K562 (cell line): ENCODE results near the gene ADIG. TPM values are rescaled to one million over a fixed set of nuclear protein-coding genes. Genes with fewer than 3 reads are reported as not detected.
A peak's percentile ranks its signal among the peaks of the same experiment; 100 is the strongest.

ENCODE experiments used
- ARID3A ChIP-seq: IDR thresholded peaks from 2 replicates; pipeline ENCODE4 v1.6.1; 2012; ENCODE audit warnings: low read depth, low read length, improper control_type of control experiment, borderline replicate concordance
- ARNT ChIP-seq, 2 experiments: fragments of 450-650 bp; IDR thresholded peaks; 2 replicates each; pipeline ENCODE4 v1.6.1; 2016; ENCODE audit warnings: mild to moderate bottlenecking in 1 of 2
- CXXC5 ChIP-seq: fragments of 250-450 bp; sonication (Bioruptor Pico); IDR thresholded peaks from 2 replicates; pipeline ENCODE4 v1.8.0; 2022; ENCODE audit warnings: inconsistent platforms, mild to moderate bottlenecking, moderate library complexity
- FOXJ2 ChIP-seq: fragments of 200-800 bp; sonication (Bioruptor generic); IDR thresholded peaks from 2 replicates; pipeline ENCODE4 v1.6.1; 2016; ENCODE audit warnings: missing genetic modification characterization, missing compliant biosample characterization
- HCFC1 ChIP-seq: IDR thresholded peaks from 2 replicates; pipeline ENCODE4 v1.6.1; 2012; ENCODE audit warnings: low read depth, low read length, improper control_type of control experiment
- HMBOX1 ChIP-seq: sonication (generic); IDR thresholded peaks from 2 replicates; pipeline ENCODE4 v1.6.1; 2016
- HMG20B ChIP-seq: fragments of 250-450 bp; sonication (Bioruptor Pico); IDR thresholded peaks from 2 replicates; pipeline ENCODE4 v1.5.0; 2021; ENCODE audit warnings: mild to moderate bottlenecking
- JUNB ChIP-seq: fragments of 450-650 bp; formaldehyde crosslinking; conservative IDR thresholded peaks from 2 replicates; pipeline ENCODE4 v1.4.0; 2020; ENCODE audit warnings: mild to moderate bottlenecking
- LEF1 ChIP-seq: fragments of 450-650 bp; IDR thresholded peaks from 2 replicates; pipeline ENCODE4 v1.6.1; 2016; ENCODE audit warnings: mild to moderate bottlenecking
- MTA1 ChIP-seq: fragments of 450-650 bp; IDR thresholded peaks from 2 replicates; pipeline ENCODE4 v1.6.1; 2017; ENCODE audit warnings: borderline replicate concordance
- NCOR1 ChIP-seq: fragments of 450-650 bp; IDR thresholded peaks from 2 replicates; pipeline ENCODE4 v1.6.1; 2016; ENCODE audit warnings: mild to moderate bottlenecking, moderate library complexity
- PHF20 ChIP-seq: fragments of 450-650 bp; IDR thresholded peaks from 2 replicates; pipeline ENCODE4 v1.6.1; 2018; ENCODE audit not compliant: partially characterized antibody
- PYGO2 ChIP-seq: fragments of 450-650 bp; IDR thresholded peaks from 2 replicates; pipeline ENCODE4 v1.6.1; 2016; ENCODE audit warnings: mild to moderate bottlenecking, missing genetic modification characterization, moderate library complexity, missing compliant biosample characterization
- RBM17 ChIP-seq: fragments of 200-400 bp; formaldehyde crosslinking; IDR thresholded peaks from 2 replicates; pipeline ENCODE4 v1.6.1; 2017; ENCODE audit warnings: low read depth, mild to moderate bottlenecking, low read length, borderline replicate concordance
- RFX1 ChIP-seq: fragments of 450-650 bp; IDR thresholded peaks from 2 replicates; pipeline ENCODE4 v1.6.1; 2016; ENCODE audit warnings: mild to moderate bottlenecking, moderate library complexity
- SLC30A9 ChIP-seq: fragments of 250-450 bp; sonication (Bioruptor Pico); IDR thresholded peaks from 2 replicates; pipeline ENCODE4 v1.8.0; 2022; ENCODE audit warnings: mild to moderate bottlenecking, moderate library complexity
- ZNF311 ChIP-seq: fragments of 250-450 bp; sonication (Bioruptor Pico); IDR thresholded peaks from 2 replicates; pipeline ENCODE4 v1.4.0; 2020; ENCODE audit warnings: mild to moderate bottlenecking, moderate library complexity
- ZNF707 ChIP-seq: fragments of 250-450 bp; sonication (Bioruptor Pico); conservative IDR thresholded peaks from 2 replicates; pipeline ENCODE4 v1.8.0; 2022; ENCODE audit warnings: inconsistent platforms, mild to moderate bottlenecking, moderate library complexity
- polyA plus RNA-seq, 8 experiments: library from polyadenylated mRNA; depleted of rRNA in 4 of 8; stranded (reverse) in 5 of 8; unstranded in 3 of 8; fragments of >200 nt; fragmentation: Nextera tagmentation in 2 of 8; fragmentation: Illumina TruSeq in 1 of 8; extraction: Ambion mirVana in 2 of 8; extraction: Trizol in 1 of 8; gene quantifications; 2 replicates each; pipeline versions ENCODE4 v1.2.1 to v1.2.3, GENCODE V29; 2011 to 2014; ENCODE audit warnings: inconsistent platforms in 1 of 8, missing spikeins in 1 of 8
- total RNA-seq, 7 experiments: library from RNA; depleted of rRNA in 6 of 7; stranded (reverse); fragments of >200 nt in 6 of 7; fragmentation: Illumina TruSeq in 2 of 7; extraction: Trizol in 2 of 7; gene quantifications; 2 replicates each; pipeline versions ENCODE4 v1.2.1 to v1.2.3, GENCODE V29; 2011 to 2021; ENCODE audit warnings: low replicate concordance in 1 of 7
- TF ChIP-seq, protein P1 (sequence below), 2 experiments: fragments of 450-650 bp in 1 of 2; sonication (generic) in 1 of 2; formaldehyde crosslinking in 1 of 2; IDR thresholded peaks; 2 replicates each; pipeline versions ENCODE4 v1.7.1 to v1.9.0; 2016 to 2022; ENCODE audit warnings: inconsistent platforms in 1 of 2, mild to moderate bottlenecking in 1 of 2, missing genetic modification reagents in 1 of 2

The ADIG gene
- total and polyA plus RNA-seq, 9 of the 15 experiments (the other 6 are each of a cell fraction or from before 2014, with no cell fraction given), result not detected

- TF ChIP-seq, protein P1, sequence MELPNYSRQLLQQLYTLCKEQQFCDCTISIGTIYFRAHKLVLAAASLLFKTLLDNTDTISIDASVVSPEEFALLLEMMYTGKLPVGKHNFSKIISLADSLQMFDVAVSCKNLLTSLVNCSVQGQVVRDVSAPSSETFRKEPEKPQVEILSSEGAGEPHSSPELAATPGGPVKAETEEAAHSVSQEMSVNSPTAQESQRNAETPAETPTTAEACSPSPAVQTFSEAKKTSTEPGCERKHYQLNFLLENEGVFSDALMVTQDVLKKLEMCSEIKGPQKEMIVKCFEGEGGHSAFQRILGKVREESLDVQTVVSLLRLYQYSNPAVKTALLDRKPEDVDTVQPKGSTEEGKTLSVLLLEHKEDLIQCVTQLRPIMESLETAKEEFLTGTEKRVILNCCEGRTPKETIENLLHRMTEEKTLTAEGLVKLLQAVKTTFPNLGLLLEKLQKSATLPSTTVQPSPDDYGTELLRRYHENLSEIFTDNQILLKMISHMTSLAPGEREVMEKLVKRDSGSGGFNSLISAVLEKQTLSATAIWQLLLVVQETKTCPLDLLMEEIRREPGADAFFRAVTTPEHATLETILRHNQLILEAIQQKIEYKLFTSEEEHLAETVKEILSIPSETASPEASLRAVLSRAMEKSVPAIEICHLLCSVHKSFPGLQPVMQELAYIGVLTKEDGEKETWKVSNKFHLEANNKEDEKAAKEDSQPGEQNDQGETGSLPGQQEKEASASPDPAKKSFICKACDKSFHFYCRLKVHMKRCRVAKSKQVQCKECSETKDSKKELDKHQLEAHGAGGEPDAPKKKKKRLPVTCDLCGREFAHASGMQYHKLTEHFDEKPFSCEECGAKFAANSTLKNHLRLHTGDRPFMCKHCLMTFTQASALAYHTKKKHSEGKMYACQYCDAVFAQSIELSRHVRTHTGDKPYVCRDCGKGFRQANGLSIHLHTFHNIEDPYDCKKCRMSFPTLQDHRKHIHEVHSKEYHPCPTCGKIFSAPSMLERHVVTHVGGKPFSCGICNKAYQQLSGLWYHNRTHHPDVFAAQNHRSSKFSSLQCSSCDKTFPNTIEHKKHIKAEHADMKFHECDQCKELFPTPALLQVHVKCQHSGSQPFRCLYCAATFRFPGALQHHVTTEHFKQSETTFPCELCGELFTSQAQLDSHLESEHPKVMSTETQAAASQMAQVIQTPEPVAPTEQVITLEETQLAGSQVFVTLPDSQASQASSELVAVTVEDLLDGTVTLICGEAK (IDR thresholded peaks at IDR 0.05), result no peak
- TF ChIP-seq, protein P1 (CRISPR knock-in tag; IDR thresholded peaks at IDR 0.05), result no peak
- no peak for TF ChIP-seq SLC30A9 (CRISPR knock-in tag)
- no peak for TF ChIP-seq HMBOX1
- no peak for TF ChIP-seq HMG20B (CRISPR knock-in tag)
- TF ChIP-seq ZNF707, result no peak
- no peak for TF ChIP-seq PYGO2 (tag)
- TF ChIP-seq LEF1, result no peak
- peak; percentile 21; the same call in 1 of the 2 replicates for TF ChIP-seq CXXC5 (CRISPR knock-in tag)
- TF ChIP-seq PHF20, result no peak
- TF ChIP-seq ARID3A, result no peak
- no peak for TF ChIP-seq FOXJ2 (tag)
- no peak for TF ChIP-seq HCFC1
- no peak for TF ChIP-seq MTA1
- TF ChIP-seq JUNB (CRISPR knock-in tag), result no peak
- TF ChIP-seq ARNT (IDR thresholded peaks at IDR 0.05), result no peak
- TF ChIP-seq ZNF311, result no peak
- no peak for TF ChIP-seq NCOR1
- no peak for TF ChIP-seq RBM17
- TF ChIP-seq RFX1, result no peak
Measured at GRCh38 chr20:38633577-38634093, 52.6 kb downstream of the ADIG start (continued).
